Breast epithelium (tissue), 3 donors: ENCODE data around the gene RAX2.

ENCODE experiments used
- POLR2A ChIP-seq: fragments of 450-650 bp; IDR thresholded peaks from one replicate; pipeline ENCODE4 v1.6.1; 2016; ENCODE audit warnings: antibody characterized with exemption, mild to moderate bottlenecking, moderate library complexity
- POLR2AphosphoS5 ChIP-seq, 3 donors: sonication (generic); formaldehyde crosslinking; IDR thresholded peaks; one replicate each; pipeline ENCODE4 v1.6.1; 2017; ENCODE audit warnings: antibody characterized with exemption in 3 of 3
- TF ChIP-seq, protein P1 (sequence below), 3 donors: fragments of 450-650 bp; IDR thresholded peaks; one replicate each; pipeline ENCODE4 v1.5.1; 2016 to 2017; ENCODE audit warnings: antibody characterized with exemption in 3 of 3, mild to moderate bottlenecking in 3 of 3, moderate library complexity in 3 of 3

- TF ChIP-seq, protein P1, sequence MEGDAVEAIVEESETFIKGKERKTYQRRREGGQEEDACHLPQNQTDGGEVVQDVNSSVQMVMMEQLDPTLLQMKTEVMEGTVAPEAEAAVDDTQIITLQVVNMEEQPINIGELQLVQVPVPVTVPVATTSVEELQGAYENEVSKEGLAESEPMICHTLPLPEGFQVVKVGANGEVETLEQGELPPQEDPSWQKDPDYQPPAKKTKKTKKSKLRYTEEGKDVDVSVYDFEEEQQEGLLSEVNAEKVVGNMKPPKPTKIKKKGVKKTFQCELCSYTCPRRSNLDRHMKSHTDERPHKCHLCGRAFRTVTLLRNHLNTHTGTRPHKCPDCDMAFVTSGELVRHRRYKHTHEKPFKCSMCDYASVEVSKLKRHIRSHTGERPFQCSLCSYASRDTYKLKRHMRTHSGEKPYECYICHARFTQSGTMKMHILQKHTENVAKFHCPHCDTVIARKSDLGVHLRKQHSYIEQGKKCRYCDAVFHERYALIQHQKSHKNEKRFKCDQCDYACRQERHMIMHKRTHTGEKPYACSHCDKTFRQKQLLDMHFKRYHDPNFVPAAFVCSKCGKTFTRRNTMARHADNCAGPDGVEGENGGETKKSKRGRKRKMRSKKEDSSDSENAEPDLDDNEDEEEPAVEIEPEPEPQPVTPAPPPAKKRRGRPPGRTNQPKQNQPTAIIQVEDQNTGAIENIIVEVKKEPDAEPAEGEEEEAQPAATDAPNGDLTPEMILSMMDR (IDR thresholded peaks at IDR 0.05), result no peak
- no peak for TF ChIP-seq POLR2AphosphoS5 (IDR thresholded peaks at IDR 0.05)
- no peak for TF ChIP-seq POLR2A
Observed at GRCh38 chr19:3725640-3726310, 46.3 kb downstream of the RAX2 start.
